Esophagus squamous epithelium (tissue), 5 donors: ENCODE results near the gene MYOZ3. TPM values are rescaled to one million over a fixed set of nuclear protein-coding genes. Genes with fewer than 3 reads are reported as not detected.
A peak's percentile ranks its signal among the peaks of the same experiment; 100 is the strongest.

ENCODE experiments used
- DNase-seq: peaks from one replicate; lab custom pipeline; 2025; lab: John Stamatoyannopoulos, UW
- H3K27ac ChIP-seq, 4 donors: fragments of 200-600 bp; sonication (generic); one replicate each; pipeline ENCODE4 v1.5.1; 2016 to 2019; ENCODE audit warnings: mild to moderate bottlenecking in 1 of 4
- H3K27me3 ChIP-seq, 4 donors: fragments of 200-600 bp; sonication (generic); 1 replicate in 3 of 4; 2 replicates in 1 of 4; pipeline versions ENCODE4 v1.5.1 to v1.6.0; 2017 to 2021; ENCODE audit warnings: antibody characterized with exemption in 1 of 4
- H3K36me3 ChIP-seq, 3 donors: fragments of 200-600 bp; sonication (generic); one replicate each; pipeline ENCODE4 v1.5.1; 2016 to 2019
- H3K4me1 ChIP-seq, 3 donors: fragments of 200-600 bp; sonication (generic); one replicate each; pipeline ENCODE4 v1.5.1; 2017 to 2019
- H3K4me3 ChIP-seq, 4 donors: fragments of 200-600 bp; sonication (generic); 1 replicate in 3 of 4; 2 replicates in 1 of 4; pipeline ENCODE4 v1.5.1; 2016 to 2019; ENCODE audit warnings: mild to moderate bottlenecking in 2 of 4, moderate library complexity in 1 of 4
- H3K9me3 ChIP-seq, 3 donors: fragments of 200-600 bp; sonication (generic); one replicate each; pipeline ENCODE4 v1.5.1; 2016 to 2019
- POLR2A ChIP-seq, 4 donors: fragments of 450-650 bp; IDR thresholded peaks; one replicate each; pipeline ENCODE4 v1.6.1; 2017; ENCODE audit warnings: antibody characterized with exemption in 4 of 4, mild to moderate bottlenecking in 4 of 4, moderate library complexity in 3 of 4
- WGBS, 2 donors: methylation state at CpG; one replicate each; pipeline ENCODE4 v1.1.5; 2018; 5-methylcytosine and 5-hydroxymethylcytosine counted together
- intact Hi-C: fragments of 100-400 bp; cut with DNase I; formaldehyde crosslinking; loops from one replicate; pipeline ENCODE4 v1.15.0; 2022
- total RNA-seq, 4 donors: library from RNA; depleted of rRNA; stranded (reverse); fragments of >200 nt; gene quantifications; one replicate each; pipeline ENCODE4 v1.1.0, GENCODE V29; 2016
- TF ChIP-seq, protein P1 (sequence below), 6 experiments: fragments of 450-650 bp in 4 of 6; fragments of 200-600 bp in 2 of 6; sonication (generic) in 2 of 6; IDR thresholded peaks; one replicate each; pipeline ENCODE4 v1.5.1; 2016 to 2019; ENCODE audit warnings: antibody characterized with exemption in 6 of 6, mild to moderate bottlenecking in 4 of 6, moderate library complexity in 4 of 6
- donor health status: DM: yes; HTN: yes; CAD: no.

Gene MYOZ3
- total RNA-seq, 4 donors from 2014 or later: under 0.01 TPM; not detected in 3

DNA sequence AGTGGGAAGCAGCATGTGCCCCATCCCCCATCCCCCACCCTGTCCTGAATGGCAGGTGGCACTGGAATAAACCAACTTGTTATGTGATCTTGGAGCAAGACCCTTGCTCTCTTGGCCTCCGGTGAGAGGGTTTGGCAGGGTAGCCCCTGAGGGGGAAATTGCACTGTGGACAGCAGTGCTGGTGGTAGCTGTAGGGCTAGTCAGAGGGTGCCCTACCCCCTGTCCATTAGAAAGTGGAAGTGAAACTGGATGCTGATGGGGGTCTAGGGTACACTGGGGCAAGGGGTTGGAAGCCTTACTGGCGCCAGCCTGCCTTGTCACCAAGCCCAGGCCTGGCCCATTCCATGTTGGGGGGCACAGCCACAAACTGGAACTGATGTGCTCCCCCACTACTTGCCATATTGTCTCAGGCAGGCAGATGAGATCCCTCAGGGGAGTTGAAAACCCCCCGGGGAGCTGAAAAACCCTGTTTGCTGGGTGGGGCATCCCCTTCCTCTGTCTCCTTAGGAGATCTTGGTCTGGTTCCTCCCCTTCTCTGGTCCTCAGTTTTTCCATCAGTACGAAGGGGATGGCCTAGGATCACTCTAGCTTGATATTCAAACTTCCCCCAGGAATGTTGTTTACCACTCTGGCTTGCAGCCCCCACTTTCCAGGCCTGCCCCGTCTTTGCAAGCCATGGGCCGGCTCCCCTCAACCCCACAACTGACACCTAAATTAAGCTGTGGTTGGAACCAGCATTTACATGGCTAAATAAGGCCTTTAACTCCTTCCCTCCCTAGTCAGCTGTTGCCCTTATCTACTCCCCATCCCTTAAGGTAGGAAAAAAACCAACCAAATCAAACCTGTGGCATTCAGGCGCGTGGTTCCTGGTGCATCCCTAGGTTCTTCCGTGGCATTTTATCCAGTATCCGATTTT lies 35.0 kb upstream of the MYOZ3 start:
- Histone ChIP-seq H3K27ac (peak overlapping the region; percentile 76 to 96 (median 85)), H3K9me3 (no peaks in the 10 kb centered on the region), H3K4me3 (peak overlapping the region; percentile 40 to 87 (median 64)), H3K4me1 (peaks cover 11 to 83% (median 62%) of the 10 kb centered on the region in 3 donors), H3K36me3 (no peaks in the 10 kb centered on the region), H3K27me3 (peaks cover 0 to 7% (median 0%) of the 10 kb centered on the region in 4 donors)
- TF ChIP-seq, protein P1, sequence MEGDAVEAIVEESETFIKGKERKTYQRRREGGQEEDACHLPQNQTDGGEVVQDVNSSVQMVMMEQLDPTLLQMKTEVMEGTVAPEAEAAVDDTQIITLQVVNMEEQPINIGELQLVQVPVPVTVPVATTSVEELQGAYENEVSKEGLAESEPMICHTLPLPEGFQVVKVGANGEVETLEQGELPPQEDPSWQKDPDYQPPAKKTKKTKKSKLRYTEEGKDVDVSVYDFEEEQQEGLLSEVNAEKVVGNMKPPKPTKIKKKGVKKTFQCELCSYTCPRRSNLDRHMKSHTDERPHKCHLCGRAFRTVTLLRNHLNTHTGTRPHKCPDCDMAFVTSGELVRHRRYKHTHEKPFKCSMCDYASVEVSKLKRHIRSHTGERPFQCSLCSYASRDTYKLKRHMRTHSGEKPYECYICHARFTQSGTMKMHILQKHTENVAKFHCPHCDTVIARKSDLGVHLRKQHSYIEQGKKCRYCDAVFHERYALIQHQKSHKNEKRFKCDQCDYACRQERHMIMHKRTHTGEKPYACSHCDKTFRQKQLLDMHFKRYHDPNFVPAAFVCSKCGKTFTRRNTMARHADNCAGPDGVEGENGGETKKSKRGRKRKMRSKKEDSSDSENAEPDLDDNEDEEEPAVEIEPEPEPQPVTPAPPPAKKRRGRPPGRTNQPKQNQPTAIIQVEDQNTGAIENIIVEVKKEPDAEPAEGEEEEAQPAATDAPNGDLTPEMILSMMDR (IDR thresholded peaks at IDR 0.05): no peak
- WGBS, 2 donors: 25 to 79% methylated on average over 4 to 8 of the region's 10 CpGs
- intact Hi-C loops: no loop called here
- DNase-seq: no peak

- DNase-seq: no peak
- peak in 1 of 4 donors; percentile 40 for TF ChIP-seq POLR2A (IDR thresholded peaks at IDR 0.05)
- TF ChIP-seq, protein P1 (IDR thresholded peaks at IDR 0.05): no peak
- peaks cover 0 to 7% (median 0%) of the 10 kb centered on the region in 4 donors for H3K27me3 ChIP-seq
- peaks cover 11 to 86% (median 64%) of the 10 kb centered on the region in 3 donors for H3K4me1 ChIP-seq
- no peaks in the 10 kb centered on the region for H3K9me3 ChIP-seq
- peak overlapping the region in 3 of 4 donors; percentile 50 to 87 (median 79) for H3K4me3 ChIP-seq
- peak overlapping the region; percentile 76 to 96 (median 85) for H3K27ac ChIP-seq
- intact Hi-C loops: no loop called here
- WGBS, 2 donors: 0 to 52% methylated on average over 1 to 2 of the region's 5 CpGs
- H3K36me3 ChIP-seq: no peaks in the 10 kb centered on the region
These were observed 34.2 kb upstream of the MYOZ3 start for GRCh38 chr5:150626853-150627276.

DNA sequence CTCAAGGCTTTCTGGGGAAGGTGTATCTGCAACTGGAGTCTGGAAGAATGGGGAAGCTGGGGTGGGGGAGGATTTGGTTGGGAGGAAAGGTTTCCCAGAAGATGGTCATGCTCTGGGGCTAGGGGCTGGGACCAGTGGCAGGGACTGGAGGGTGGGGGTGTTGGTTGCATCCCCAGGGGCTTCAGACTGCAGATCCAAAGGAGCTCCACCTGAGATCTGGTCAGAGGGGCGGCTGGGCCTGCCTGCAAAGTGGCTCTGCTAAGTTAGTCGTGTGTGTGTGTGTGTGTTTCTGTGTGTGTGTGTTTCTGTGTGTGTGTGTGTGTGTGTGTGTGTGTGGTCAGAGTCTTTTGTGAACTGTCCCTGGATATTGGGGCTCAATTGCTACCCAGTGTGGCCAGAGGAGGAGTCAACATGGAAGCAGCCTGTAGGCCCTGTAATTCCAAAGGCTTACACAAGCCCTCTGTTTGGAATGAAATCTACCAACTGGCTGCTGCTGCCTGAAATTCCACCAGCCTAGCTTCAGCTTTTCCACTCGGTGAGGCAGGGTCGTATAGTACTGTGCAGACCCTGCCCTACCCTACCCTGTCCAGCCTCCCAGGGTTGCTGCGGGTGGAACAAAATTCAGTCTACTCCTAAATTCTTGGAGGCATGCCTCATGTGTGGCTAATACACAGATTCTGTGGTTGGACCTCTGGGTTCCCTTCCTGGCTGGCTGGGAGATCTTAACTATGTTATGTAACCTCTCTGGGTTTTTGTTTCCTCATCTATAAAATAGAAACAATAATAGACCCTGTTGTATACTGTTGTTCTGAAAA lies 33.1 kb upstream of the MYOZ3 start:
- H3K9me3 ChIP-seq: no peaks in the 10 kb centered on the region
- 52 to 80% methylated on average over 2 to 5 of the region's 5 CpGs for WGBS, 2 donors
- peak overlapping the region in 1 of 4 donors; percentile 7 for H3K4me3 ChIP-seq
- peaks cover 0 to 7% (median 0%) of the 10 kb centered on the region in 4 donors for H3K27me3 ChIP-seq
- TF ChIP-seq, protein P1 (IDR thresholded peaks at IDR 0.05): no peak
- TF ChIP-seq POLR2A (IDR thresholded peaks at IDR 0.05): no peak
- H3K4me1 ChIP-seq: peaks cover 11 to 92% (median 65%) of the 10 kb centered on the region in 3 donors
- intact Hi-C loops: no loop called here
- H3K36me3 ChIP-seq: no peaks in the 10 kb centered on the region
- H3K27ac ChIP-seq: peak overlapping the region in 3 of 4 donors; percentile 79 to 96 (median 91)
- DNase-seq: no peak

DNA sequence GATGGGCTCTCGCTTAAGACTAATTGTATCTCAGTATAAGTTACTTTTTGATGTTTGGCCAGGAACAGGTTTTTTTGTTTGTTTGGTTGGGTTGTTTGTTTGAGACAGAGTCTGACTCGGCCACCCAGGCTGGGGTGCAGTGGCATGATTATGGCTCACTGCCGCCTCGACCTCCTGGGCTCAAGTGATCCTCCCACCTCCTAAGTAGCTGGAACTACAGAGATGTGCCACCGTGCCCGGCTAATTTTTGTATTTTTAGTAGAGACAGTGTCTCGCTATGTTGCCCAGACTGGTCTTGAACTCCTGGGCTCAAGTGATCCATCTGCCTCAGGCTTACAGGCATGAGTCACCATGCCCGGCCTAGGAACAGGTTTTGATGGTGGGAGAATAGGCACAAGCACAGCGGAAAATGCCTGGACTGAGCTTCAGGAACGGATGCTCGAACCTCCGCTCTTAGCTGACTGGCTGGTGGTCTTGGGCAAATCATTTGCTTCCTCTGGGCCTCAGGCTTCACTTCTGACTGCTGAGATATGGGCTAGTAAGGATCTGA lies 32.0 kb upstream of the MYOZ3 start:
- intact Hi-C loops: no loop called here
- Histone ChIP-seq H3K4me3 (no peak overlapping the region), H3K4me1 (peaks cover 11 to 84% (median 55%) of the 10 kb centered on the region in 3 donors), H3K27ac (peak overlapping the region in 3 of 4 donors; percentile 79 to 96 (median 91)), H3K9me3 (no peaks in the 10 kb centered on the region), H3K36me3 (no peaks in the 10 kb centered on the region), H3K27me3 (peaks cover 0 to 7% (median 0%) of the 10 kb centered on the region in 4 donors)
- WGBS, 2 donors: 43 to 47% methylated on average over 6 to 11 of the region's 12 CpGs
- DNase-seq: no peak
- TF ChIP-seq, protein P1 (IDR thresholded peaks at IDR 0.05): no peak
- no peak for TF ChIP-seq POLR2A (IDR thresholded peaks at IDR 0.05)
